HG03575 (cell line): ENCODE results near the gene SBF2.

Source experiments
- ATAC-seq: cut with Tn5 transposase; IDR thresholded peaks from one replicate; pipeline ENCODE4 v1.9.1; 2021; ENCODE audit not compliant: unreplicated experiment, insufficient number of reproducible peaks, low FRiP score; ENCODE audit errors: extremely low read depth

SBF2 gene

DNA sequence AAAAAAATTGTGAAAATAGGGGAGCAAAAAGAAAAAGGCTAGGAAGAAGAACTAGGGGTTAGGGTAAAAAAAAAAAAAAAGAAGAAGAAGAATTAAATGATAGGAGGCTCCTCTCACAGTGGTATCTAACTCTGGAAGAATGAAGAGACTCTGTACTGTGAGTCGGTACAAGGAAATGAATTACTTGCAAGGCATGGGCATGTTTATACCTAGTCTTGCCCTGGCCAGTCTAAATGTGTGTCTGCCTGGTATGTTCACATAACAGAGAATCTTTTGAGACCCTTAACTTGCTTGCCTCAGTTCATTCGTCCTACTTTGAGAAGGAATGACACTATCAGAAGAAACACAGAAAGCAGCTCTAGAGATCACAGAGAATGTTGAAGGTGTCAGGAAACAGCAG is 470.6 kb downstream of the SBF2 start:
- ATAC-seq: no peak

DNA sequence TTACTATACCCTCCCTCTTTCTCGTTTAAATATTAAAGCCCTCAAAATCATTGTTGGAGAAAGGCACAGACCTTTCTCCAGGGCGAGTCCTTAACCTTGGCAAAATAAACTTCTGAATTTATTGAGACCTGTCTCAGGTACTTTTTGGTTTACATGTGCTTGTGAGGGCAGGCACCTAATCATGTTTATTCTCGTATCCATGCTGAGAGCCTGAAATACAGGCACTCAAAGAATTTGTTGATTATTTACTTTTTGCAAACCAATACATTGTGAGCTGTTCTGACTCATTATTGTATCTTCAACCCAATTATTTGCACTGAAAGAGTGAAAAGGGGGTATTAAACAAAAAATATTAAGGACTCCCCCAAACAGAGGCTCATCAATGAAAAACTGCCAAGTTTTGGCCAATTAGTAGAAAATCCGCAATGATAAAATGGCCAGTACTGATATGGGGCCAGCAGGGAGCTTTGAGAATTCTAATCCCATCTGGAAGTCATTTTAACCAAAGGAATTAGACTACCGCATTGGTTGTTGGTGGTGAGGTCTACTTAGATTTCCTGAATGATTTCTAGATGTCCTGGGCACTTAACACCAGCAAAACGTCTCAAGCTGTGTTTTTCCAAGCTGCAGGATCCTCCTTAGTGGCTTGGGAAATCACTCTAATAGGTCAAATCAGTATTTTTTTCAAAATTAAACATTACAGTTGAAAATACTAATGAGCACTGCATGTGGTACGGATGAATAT is 472.8 kb downstream of the SBF2 start:
- no peak for ATAC-seq

DNA sequence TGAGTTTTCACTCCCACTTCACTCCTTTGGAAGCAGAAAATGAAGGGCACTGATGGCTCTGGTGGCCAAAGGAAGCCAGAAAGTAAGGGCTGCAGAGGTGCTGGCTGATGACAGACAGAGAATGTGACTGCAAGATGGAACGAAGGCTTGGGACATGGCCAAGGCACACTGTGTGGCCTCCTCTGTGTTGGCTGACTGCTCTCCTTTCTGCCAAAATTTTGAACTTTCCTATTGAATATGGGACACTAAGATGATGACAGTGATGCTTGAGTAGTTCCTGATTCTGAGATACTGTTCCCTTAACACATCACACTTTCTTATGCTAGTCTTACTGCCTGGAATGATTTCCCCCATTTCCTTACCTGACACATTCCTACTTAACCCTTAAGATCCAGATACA is 473.8 kb downstream of the SBF2 start:
- ATAC-seq: no peak

DNA sequence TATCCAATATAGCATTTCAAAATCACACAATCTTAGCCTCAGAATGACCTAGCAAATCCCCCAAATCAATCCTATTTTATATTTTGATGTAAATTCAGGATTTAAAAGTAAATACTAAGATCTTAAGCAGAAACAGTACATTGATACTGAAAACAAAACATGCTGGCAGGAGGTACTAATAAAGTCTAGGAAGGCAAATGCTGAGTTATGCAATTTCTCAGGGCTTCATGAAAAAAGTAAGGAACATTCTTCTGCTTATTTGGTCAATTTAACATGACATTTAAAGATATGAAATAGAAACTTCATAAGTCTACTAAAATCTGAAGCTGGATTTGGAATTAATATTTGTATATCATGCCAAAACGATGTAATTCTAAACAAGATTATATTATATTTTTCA is 476.8 kb downstream of the SBF2 start:
- ATAC-seq: no peak

DNA sequence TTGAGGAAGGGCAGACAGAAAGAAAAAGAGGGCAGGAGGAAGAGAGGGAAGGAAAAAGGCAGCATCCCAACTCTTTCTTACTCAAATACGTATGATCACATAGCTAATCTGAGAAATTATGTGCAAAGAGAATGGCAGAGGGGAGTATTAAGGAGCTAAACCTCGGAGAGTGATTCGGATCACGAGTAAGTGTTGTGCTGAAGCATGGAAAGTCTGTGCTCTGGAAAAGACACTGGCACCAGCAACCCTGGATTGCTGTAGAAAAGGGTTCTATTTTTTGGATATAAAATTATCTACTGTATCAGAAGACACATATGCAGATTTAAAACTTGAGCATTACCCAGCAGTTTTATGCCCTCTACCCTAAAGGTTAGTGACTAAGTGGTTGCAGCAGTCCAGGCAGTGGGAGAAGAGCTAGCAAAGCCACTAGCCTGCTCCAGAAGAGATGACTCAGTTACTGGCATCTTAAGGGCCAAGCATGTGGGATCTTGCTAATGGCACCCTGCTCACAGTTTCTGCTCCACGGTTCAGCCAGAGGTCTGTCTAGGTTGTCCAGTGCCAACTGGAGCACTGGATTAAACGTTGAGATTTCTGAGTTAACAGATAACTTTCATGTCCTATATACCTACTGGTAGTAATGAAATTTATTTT is 478.4 kb downstream of the SBF2 start:
- no peak for ATAC-seq

- no peak for ATAC-seq
These were observed 479.9 kb downstream of the SBF2 start for GRCh38 chr11:9814108-9814507.

GRCh38 chr11:9808943-9809342 is 485.1 kb downstream of the SBF2 start:
- ATAC-seq: no peak

- ATAC-seq: no peak
These were observed 486.9 kb downstream of the SBF2 start for GRCh38 chr11:9806946-9807687.

DNA sequence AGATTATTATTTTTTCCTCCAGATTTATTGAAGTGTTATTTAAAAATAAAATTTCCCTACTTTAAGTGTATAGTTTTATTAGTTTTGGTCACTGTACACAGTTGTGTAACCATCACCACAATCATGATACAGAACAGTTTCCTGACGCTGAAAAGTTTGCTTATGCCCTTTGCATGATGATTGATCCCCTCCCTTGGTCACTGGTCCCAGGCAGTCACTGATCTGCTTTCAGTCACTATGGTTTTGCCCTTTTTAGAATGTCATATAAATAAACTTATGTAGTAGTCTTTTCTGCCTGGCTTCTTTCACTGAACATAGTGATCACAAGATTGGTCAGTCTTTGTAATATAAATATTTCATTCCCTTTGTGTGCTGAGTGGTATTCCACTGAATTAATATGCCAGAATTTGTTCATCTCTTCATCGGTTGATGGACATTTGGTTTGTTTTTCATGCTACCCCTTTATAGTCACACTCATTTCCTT is 489.6 kb downstream of the SBF2 start:
- no peak for ATAC-seq

- no peak for ATAC-seq
These were observed 490.2 kb downstream of the SBF2 start for GRCh38 chr11:9803685-9804418.

DNA sequence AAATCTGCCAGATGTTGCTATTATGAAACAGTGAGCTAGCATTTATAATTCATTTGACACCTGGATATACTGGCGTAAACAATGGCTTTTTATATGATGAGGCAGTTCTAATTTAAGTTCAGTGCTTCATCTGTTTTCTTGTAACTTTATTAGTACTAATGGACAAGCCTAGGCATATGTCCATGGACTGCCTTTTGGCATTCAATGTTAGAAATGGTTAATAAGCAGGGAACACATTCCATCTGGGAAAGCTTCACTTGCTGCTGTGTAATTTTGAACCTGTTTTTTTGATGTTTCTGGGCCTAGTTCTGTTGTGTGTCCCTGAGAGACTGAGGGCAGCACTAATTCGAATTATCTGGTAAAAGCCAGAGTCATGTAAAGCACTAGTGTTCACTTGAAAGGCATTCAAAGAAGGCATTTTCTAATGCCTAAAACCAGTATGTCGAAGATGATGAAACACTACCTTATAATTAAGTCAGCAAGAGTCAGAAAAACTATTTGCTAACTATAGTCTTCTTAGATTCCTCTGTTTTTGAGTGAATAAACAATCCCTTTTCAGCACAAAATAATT is 491.6 kb downstream of the SBF2 start:
- ATAC-seq: no peak

DNA sequence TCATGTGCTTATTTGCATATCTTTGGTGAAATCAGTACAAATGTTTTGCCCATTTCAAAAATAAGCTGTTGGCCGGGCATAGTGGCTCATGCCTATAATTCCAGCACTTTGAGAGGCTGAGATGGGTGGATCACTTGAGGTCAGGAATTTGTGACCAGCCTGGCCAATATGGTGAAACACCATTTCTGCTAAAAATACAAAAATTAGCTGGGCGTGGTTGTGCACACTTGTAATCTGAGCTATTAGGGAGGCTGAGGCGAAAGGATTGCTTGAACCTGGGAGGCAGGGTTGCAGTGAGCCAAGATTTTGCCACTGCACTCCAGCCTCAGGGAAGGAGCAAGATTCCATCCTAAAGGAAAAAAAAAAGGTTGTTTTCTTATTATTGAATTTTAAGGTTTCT is 494.1 kb downstream of the SBF2 start:
- no peak for ATAC-seq

DNA sequence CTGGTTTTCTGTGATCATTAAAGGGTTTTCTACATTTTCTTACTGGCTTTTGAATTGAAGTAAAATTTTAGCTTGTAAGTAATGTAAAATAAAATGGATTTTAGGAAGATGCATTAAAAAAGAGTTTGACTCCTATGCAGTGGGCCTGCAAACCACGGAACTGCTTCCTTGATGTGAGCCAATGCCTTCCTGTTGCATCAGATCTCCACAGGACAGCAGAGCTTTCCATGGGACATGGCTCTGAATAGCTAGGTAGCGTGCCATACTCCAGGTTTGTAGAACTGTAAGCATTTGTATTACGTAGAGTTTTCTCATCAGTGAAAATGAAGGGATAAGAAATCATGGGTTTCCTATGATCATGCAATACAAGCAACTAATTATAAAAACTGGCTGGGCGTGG is 496.7 kb downstream of the SBF2 start:
- no peak for ATAC-seq

GRCh38 chr11:9796854-9797253 is 497.2 kb downstream of the SBF2 start:
- ATAC-seq: no peak

- ATAC-seq: no peak
These were observed 497.8 kb downstream of the SBF2 start for GRCh38 chr11:9796266-9796665.

DNA sequence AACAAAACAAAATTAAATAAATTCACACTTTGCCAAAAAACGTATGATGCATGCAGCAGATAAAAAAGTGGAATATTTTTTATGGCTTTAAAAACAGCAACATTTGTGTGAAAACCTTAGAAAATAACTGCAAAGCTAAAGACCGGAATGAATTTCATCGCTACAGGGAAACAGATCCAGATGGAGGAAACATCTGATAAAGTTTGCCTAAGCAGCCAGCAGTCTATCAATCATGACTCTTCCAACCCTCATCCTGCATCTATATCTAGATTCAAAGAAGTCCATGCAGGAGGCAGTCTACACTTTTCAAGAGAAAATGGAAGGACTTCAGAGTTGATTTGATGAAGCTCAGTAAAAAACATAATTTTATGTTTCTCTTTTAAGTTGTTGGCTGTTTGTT is 503.3 kb downstream of the SBF2 start:
- no peak for ATAC-seq

DNA sequence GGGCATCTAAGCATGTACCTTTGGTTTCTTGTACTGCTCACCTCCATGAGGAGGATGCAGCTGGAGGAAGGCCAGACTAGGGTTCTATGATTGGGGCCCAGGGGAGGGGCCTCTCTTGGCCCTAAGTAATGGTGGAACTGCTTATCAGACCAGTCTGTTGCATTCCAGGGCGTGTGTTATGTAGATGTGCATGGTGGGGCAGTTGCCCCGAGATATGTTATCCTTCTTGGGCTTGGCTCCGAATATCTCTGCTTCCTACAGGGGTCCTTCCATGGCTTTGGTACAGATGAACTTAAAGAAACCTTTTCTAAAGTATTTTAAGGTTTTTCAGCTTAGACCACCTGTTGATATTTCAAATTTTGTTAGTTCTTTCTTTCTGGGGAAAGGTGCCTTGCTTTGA is 504.1 kb downstream of the SBF2 start:
- no peak for ATAC-seq

DNA sequence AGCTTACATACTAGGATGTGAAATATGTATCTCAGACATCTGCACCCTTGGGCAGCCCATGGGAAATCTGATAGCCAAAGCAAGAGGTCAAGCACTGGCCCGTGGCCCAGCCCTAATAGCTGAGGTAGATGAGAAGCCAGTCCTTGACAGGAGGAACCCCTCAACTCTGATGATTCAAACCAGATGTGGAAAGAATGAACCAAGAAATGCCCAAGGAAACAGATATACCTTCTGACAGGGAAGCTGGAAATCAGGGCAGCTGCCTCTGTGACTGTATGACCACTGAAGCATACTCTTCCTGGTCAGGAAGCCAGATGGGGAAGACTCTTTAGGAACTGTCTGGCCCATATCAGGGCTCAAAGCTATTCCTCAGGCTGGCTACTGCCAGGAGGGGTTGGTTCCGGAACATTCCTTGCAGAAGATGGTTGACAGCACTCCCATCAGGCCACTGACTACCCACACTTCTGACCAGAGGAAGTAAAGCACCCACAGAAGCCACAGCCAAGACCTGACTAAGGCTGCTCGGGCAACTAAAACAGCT is 506.0 kb downstream of the SBF2 start:
- no peak for ATAC-seq

- no peak for ATAC-seq
These were observed 506.8 kb downstream of the SBF2 start for GRCh38 chr11:9787260-9787659.
